Middle frontal gyrus (tissue), 1 donor: Measurements from ENCODE around the gene KCNN2.
A peak's percentile ranks its signal among the peaks of the same experiment; 100 is the strongest.
"Not testable (repeated sequence)": the region's sequence is repeated elsewhere in the genome, so short reads cannot be mapped to it uniquely, and the experiment has no call there.

ENCODE experiments used
- DNase-seq: peaks from one replicate; pipeline ENCODE4 v3.0.0-alpha.2; 2015; ENCODE audit warnings: low spot score; ENCODE audit errors: extremely low spot score

KCNN2 gene

DNA sequence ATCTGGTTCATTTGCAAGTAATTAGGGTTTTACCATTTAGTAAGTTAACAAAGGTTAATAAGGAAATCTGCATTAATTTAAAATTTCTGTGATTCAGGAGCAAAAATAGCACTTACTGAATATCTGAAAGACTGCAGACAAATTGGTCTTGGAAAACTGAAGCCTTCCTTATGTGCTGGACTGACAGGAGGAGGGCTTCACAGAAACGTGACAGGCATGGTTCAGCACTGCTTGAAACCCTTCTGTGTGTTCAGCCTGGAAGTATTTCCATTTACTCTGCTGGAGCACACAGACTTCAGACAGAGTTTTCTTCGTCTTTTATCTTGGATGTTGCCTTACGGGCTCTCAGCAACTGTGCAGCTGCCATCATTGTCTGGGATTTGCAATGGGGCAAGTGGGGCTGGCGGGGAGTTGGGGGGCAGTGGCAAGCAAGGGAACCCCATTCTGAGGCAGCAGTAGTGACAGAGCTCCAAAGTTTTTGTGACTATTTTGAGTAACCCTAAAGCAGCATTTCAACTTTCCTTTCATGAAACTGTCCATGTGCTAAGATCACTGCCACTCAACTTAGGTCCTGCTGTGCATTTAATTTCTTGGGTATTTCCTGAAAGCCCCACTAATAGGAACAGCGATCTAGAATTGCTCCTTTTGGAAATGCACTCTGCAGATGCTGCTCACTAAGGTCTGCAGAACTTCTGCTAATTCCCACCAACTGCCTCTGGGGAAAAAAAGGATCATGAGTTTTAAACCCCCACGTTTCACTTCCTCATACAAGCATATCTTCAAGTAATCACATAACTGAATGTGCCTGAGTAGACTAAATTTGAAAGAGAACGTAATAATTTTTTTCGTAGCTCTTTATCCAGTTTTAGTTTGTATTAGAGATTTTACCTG is 56.6 kb downstream of the KCNN2 start:
- DNase-seq: no peak

DNA sequence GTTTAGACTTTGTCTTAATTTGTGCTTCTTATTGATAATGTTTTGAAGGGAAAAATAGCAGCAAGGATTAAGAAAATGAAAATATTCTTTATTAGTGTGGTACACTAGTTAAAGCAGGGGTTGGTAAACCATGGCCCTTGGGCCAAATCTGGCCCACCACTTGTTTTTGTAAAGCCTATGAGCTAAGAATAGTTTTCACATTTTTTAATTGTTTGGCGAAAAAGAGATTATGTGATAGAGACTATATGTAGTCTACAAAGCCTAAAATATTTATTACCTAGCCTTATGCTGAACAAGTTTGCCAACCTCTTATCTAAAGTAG is 57.2 kb downstream of the KCNN2 start:
- DNase-seq: no peak

DNA sequence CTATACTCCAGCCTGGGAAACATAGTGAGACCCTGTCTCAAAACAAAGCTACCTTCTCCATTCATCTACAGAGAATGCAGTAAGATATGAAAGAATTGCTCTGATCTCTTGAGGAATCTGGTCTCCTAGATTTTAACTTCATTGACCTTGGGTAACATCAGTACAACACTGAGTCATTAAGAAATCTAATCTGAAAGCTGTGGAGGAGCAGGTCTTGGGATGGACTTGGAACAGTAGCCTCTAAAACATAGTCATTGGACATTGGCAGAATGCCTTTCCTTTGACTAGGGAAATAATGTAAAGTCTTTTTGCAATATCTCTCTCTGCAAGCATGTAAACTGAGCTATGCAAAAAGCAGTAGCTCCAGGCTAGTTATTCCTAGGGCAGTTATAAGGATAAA is 58.1 kb downstream of the KCNN2 start:
- DNase-seq: no peak

DNA sequence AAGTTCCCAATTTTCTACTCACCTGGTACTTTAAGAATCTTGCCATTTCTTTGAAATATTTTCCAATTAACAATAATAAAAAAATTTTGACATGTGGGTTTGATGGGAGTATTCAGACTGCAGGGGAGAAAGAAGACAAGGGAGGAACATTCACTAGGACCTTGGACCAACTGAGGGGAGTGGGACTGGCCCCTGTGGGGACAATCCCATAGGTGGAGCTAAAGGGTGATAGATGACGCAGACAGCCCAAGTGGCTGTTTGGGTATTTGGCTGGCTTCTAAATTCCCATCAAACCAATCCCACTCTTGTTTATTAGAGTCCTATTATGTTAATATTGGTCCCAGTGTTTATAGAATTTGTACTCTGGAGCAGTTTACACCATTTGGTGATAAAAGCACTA is 65.3 kb downstream of the KCNN2 start:
- DNase-seq: no peak

DNA sequence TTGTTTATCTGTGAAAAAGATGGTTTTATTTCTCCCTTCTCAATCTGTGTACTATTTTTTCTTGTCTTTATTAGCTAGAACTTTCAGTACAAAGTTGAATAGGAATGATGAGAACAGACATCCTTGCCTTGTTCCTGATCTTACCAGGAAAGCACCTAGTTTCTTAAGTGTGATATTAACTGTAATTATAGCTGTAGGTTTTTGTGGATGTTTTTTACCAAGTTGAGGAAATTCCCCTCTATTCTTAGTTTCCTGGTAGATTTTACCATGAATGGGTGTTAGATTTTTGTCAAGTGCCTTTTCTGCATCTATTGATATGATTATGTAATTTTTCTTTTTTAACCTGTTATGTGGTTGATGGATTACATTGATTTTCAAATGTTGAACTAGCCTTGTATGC is 68.7 kb downstream of the KCNN2 start:
- DNase-seq: no peak

DNA sequence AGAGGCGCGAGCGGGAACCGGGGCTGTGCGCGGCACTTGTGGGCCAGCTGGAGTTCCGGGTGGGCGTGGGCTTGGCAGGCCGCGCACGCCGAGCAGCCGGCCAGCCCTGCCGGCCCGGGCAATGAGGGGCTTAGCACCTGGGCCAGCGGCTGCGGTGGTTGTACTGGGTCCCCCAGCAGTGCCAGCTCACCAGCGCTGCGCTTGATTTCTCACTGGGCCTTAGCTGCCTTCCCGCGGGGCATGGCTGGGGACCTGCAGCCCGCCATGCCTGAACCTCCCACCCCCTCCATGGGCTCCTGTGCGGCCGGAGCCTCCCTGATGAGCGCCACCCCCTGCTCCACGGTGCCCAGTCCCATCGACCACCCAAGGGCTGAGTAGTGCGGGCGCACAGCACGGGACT is 70.8 kb downstream of the KCNN2 start:
- not testable (repeated sequence) for DNase-seq

DNA sequence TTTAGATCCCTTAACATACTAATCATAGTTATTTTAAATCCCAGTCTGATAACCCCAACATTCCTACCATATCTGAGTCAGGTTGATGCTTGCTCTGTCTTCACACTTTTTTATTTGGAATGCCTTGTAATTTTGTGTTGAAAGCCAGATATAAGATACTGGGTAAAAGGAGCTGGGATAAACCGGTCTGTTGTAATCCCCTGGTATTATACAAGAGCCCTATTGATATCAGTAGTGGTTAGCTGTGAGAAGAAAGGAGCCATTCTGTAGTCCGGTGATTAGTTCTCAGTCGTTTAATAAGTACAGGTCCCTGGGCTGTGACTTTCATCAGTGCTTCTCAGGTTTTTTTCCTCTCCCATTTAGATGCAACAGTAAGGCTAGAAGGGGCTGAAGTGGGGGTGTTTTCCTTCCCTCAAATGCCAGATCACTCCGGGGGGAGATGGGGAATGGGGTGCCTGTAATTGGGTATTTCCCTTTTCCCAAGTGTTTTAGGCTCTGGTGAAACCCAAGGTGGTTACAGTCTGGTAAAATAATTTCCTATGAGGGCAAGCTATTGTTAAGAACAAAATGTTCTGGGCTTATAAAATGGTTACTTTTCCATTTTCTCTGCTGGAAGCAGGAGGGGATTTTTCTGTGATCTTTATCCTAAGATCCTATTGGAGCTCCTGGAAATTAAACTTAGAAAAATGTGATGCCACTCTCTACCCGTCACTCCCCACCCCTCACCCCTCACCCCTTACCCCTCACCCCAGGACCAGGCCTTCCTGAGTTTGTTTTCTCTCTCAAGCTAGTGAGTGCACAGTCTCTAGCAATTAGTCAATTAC is 72.7 kb downstream of the KCNN2 start:
- no peak for DNase-seq

DNA sequence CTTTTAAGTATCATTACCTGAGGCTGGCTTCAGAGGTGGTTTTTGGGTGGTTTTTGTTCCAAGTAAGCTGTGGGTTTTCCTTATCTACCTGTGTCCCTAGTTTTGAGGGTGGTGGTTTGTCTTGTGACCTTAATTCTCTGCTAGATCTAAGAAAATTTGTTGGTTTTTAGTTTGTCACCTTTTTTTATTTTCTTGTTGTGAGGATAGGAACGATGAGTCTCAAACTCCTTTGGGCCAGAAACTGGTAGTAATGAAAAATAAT is 73.3 kb downstream of the KCNN2 start:
- DNase-seq: no peak

DNA sequence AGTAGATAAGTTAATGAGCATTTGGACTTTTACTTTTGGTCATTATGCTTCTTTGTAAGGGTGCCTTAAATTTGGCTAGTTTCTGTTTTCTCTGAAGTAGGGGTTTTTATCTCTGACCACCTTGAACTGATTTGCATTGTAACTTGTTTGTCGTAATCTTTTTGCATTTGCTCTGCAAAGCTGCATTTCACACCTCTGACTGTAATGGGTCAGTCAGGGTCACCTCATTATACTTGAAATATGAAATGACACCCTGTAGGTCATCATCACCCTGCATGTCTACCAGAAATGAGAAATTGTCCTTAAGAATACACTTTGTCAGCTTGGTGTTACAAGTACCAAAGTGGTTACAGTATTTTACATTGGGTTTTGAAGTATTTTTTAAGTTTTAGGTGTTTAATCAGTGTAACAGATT is 74.0 kb downstream of the KCNN2 start:
- no peak for DNase-seq

DNA sequence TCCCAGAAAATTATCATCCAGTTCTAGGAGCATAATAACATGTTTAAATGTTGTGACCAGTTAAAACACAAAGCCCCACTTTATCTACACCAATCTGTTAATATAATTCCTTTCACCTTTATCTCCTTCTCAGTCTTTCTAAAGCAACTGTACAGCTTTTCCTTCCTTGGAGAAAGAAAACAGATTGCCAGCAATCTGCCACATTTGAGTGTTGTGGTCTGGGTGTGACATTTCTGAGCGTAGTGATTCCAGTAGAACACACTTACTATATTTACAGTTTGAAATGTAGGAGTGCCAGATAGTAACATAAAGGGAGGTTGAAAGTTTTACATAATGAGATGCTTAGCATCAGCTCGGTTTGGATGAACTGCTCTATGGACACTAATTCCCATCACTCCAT is 76.1 kb downstream of the KCNN2 start:
- DNase-seq: no peak

DNA sequence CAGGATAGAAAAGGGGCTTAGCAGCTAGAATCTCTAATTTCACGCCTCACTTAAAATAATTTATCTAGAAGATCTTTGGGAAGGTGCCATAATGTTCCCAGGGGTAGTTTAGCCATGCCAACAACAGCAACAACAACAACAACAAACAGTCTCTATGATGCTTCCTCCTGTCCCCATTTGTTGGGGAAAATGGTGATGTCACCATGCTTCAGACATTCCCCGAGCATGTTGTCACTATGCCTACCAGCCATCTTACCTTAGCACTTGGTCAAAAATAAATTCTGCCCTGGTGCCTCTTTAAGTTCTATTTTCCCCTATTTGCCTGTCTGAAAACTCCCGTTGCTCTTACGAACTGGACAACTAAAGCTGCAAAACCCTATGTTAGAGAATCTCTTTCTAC is 76.6 kb downstream of the KCNN2 start:
- DNase-seq: no peak

DNA sequence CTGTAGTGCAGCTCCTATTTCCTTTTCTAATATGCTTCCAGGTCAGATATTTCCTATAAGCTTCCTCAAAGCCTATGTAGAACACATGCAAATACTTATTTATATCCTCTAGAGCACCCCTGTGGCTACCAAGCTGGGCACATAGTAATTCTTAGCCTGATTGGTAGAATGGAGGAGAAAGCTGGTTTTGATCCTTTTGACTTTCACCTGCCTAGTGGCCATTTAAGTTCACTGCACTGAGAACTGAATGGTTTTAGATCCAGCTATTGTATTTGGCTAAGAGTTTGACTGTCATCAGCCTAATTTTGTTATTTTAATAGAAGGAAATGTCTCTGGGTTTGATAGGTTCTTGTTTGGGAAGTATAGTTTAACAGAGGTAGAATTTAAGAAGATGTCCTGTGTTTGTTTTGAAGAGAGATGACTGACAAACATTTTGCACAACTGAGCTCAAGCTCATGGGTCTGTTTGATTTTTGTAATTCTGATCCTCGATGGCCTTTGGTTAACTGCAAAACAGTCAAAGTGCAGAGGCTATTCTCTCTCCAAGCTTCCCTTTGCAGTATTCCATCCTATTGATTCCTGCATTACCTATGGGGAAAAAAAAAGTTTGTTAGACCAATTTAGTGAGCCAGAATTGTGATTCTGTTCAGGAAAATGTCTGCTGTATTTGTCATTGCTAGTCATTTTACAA is 85.4 kb downstream of the KCNN2 start:
- no peak for DNase-seq

DNA sequence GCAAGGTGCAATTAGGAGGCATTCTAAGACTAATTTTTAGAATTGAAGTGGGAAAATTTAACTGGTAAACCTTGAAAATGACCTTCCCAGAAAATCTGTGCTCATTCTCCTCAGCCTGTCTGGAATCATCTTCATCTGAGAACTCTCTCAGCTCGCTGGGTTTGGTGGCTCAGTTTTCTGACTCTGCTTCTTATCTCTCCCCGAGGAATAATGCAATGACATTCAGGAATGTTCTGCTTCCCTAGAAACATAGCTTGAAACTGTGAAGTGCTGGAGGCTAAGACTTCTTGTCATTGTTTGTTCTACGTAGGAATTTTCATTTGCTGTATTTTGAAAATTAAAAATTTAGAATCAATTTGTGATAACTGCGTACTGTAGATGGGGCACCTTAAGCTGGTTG is 86.6 kb downstream of the KCNN2 start:
- DNase-seq: no peak

DNA sequence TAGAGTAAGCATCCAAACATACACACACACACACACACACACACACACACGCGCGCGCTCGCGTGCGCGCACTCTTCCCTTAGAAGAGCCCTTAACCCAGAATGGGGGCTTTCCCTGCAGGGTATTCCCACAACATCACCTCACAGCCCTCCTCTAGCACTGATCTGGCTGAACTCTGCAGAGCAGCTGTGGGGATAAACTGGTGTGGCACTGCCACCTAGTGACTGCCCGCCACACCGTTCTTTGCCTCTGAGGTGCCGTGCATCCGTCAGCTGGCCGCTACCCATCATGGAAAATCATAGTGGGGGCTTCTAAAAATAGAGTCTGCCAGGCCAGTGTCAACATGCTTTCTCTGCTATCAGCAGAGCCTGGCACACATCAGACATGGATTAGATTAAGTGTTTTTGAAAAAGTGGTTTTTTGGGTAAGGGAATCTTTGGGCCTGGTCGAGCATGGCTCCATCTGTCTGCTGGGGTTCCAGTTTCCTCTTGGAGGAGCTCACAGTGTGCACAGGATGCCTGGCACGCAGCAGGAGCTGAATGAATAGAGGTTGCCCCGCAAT is 88.1 kb downstream of the KCNN2 start:
- DNase-seq: peak; percentile 74

DNA sequence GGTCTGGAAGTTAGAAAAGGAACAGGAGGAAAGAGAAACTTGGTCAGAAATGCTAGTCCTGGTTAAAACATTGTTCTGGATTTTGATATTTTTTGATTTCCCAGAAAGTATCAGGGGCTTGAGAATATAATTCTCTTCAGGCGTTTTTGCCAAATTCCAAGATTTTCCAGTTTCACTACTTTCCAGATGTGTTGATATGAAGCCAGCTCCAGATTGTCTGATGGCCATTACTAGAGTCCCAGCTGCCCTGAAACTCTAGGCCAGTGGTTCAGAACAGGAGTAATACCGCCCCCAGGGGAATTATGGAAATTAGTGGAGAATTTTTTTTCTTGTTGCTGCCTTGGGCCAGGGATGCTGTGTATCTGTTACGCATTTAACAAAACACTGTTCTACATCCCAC is 88.6 kb downstream of the KCNN2 start:
- no peak for DNase-seq

DNA sequence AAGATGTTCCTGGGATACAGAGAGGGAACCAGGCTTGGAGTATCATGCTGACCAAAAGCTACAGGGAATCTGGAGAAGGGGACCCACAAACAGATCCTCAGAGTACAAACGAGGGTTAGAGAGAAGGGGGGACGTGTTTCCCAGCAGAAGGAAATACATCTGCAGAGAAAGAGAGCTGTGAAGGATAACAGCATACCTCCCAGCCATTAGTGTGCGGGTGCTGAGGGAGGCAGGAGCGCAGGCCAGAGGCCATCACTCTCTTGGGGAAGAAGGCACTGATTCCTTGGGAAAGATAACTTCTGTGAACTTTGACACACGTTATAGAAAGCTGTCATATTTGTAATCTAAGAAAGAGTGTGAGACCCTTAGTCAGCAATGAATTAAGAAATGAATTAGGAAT is 96.9 kb downstream of the KCNN2 start:
- no peak for DNase-seq

DNA sequence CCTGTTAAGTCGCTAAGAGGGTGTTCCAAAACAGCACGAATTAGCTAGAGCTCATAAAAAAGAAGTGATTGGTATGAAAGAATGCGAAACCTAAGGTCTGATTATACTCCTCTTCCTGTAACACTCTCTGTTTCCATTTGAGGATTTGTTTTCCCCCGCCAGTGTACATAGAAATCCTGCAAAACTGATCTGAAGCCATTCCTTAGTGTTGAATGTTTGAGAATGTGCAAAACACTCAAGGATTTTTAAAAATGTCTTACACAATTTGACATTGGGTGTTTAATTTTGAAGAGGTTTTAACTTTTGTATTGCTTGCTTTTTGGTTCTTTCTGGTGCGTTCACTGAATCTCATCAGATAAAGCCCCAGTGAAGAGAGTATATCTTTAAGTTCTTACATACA is 105.3 kb downstream of the KCNN2 start:
- no peak for DNase-seq

DNA sequence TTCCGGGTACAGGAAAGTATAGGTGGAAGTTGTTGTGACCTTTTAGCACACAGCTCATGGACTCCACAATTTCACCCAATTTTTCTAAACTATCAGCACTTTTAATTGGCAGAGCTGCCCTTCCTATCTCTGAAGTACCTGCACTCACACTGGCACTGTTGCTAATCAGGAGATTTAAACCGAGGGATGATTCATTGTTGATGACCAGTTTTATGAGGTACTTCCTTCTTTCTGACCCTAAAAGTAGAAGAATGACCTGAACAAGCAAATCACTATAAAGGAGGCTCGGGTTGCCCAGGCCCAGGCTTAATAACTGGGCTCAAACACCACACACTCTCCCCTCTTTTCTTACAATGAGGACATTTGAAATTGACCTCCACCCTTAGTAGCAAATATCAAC is 105.9 kb downstream of the KCNN2 start:
- DNase-seq: no peak

DNA sequence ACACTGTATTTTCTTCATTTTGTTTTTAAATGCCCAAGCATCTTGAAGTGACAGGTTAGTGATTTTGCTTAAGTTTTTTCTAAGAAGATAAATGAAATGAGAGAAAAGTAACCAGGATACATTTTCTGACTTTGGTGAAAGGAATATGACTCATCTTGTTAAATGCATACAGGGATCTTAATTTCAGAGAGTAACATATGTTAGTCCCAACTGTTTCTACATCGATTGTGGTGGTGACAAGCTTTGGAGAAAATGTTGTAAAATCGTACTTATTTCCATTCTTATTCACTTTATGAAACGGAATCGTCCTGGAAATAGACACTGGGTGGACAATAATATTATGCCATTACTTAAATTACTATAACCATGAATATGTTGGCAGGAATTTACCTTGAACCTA is 107.5 kb downstream of the KCNN2 start:
- DNase-seq: no peak

DNA sequence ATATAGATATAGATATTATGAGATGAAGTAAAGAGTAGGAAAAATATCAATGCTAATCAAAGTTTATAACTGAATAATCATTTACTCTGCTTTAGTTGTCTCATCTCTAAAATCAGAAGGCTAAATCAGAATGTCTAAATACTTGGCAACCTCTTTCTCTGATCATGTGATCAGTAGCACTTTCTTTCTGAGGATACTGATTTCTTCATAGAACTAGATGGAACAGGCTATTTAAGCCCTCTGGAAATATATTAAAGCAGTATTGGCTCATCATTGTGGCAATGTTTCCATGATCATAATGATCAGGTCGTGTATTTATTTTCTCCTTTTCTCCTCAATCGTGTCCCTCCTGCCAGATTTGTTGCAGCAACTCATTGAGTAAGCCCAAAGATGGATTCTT is 109.7 kb downstream of the KCNN2 start:
- no peak for DNase-seq

DNA sequence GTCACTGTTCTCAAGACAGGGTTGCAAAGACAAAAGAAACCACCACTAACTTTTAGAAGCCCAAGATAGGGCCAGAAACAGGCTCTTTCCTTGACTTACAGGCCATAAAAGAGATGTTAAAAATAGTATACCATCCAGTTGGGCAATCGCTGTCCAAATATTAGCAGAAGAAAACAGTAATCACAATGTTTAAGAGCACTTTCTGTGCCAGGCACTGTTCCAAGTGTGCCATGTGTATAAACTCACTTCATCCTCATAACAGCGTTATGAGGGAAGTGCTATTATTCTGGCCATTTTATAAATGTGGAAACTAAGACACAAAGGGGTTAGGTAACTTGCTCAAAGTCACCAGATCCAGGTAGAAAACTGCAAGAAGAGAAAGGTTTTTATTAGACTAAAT is 111.7 kb downstream of the KCNN2 start:
- no peak for DNase-seq

DNA sequence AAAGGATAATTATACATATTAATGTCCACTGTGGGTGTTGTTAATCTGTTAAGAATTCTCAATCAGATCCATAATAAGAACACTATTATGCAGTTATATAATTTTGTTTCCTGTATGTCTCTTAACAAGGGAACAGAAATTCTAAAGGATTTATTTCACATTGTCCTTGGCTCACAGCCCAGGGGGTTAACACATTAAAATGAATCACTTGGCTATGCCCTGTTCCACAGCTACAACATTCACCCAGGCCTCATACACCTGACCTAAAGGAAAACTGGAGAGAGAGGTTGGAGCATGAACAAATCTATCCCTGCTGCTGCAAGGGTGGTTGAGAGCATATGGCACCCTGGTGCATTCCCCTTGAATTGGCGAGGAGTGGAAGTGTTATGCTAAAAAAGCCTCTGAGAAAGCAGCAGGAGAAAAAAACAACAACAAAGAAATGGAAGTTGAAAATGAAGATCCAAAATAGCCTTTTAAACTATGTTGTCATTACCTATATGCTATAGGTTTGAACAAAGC is 116.0 kb downstream of the KCNN2 start:
- no peak for DNase-seq
